B cell (primary cell): ENCODE measurements around the gene DIS3L. TPM values are rescaled to one million over a fixed set of nuclear protein-coding genes. Genes with fewer than 3 reads are reported as not detected.

Source experiments
- ATAC-seq: fragments of 200-7000 bp; cut with Tn5 transposase; one replicate; pipeline ENCODE4 v1.10.0; 2021; ENCODE audit warnings: low read depth, mild to moderate bottlenecking, moderate number of reproducible peaks, moderate library complexity
- CTCF ChIA-PET: fragments of 350-600 bp; sonication (Branson Sonifier 250); formaldehyde crosslinking; loops from one replicate; lab custom pipeline; 2021; ENCODE audit warnings: antibody characterized with exemption, inconsistent platforms; lab: Charles Lee
- POLR2A ChIA-PET: fragments of 350-600 bp; sonication (Branson Sonifier 250); formaldehyde crosslinking; loops from one replicate; lab custom pipeline; 2021; ENCODE audit warnings: antibody characterized with exemption; lab: Charles Lee
- DNase-seq: peaks from one replicate; pipeline ENCODE4 v3.0.0; 2013
- H2AFZ ChIP-seq: 2 replicates; pipeline ENCODE4 v1.6.1; 2012; ENCODE audit warnings: mild to moderate bottlenecking, low read depth, low read length; ENCODE audit not compliant: insufficient read depth, poor library complexity, severe bottlenecking
- H3K27ac ChIP-seq, 2 donors: 1 replicate in 1 of 2; 2 replicates in 1 of 2; pipeline ENCODE4 v1.5.1; 2012 to 2013; ENCODE audit warnings: low read length in 2 of 2, mild to moderate bottlenecking in 2 of 2, moderate library complexity in 1 of 2
- H3K27me3 ChIP-seq, 4 experiments: fragments of 200-600 bp in 1 of 4; sonication (generic) in 1 of 4; replicated peaks in 1 of 4; 1 replicate in 2 of 4; 2 replicates in 2 of 4; pipeline versions ENCODE4 v1.6.1 to v1.7.0; 2013 to 2016; ENCODE audit warnings: low read length in 3 of 4, mild to moderate bottlenecking in 2 of 4, mixed read lengths in 1 of 4, moderate library complexity in 1 of 4; ENCODE audit not compliant: insufficient read depth in 4 of 4, control insufficient read depth in 3 of 4; ENCODE audit errors: control extremely low read depth in 1 of 4
- H3K36me3 ChIP-seq, 2 experiments: replicated peaks in 1 of 2; 1 replicate in 1 of 2; 2 replicates in 1 of 2; pipeline versions ENCODE4 v1.6.1 to v1.7.1; 2013; ENCODE audit warnings: low read length in 1 of 2; ENCODE audit not compliant: insufficient read depth in 2 of 2, control insufficient read depth in 1 of 2; ENCODE audit errors: control extremely low read depth in 1 of 2, extremely low read depth in 1 of 2
- H3K4me1 ChIP-seq, 2 donors: fragments of 200-600 bp in 1 of 2; sonication (generic) in 1 of 2; 1 replicate in 1 of 2; 2 replicates in 1 of 2; pipeline versions ENCODE4 v1.5.1 to v1.6.1; 2013 to 2017; ENCODE audit warnings: low read length in 2 of 2; ENCODE audit not compliant: control insufficient read depth in 2 of 2, insufficient read depth in 2 of 2
- H3K4me2 ChIP-seq: replicated peaks from 2 replicates; pipeline ENCODE3; 2012; ENCODE audit warnings: mild to moderate bottlenecking, low read depth, low read length; ENCODE audit not compliant: poor library complexity, severe bottlenecking
- H3K4me3 ChIP-seq, 5 experiments: fragments of 200-600 bp in 1 of 5; sonication (generic) in 1 of 5; 1 replicate in 3 of 5; 2 replicates in 2 of 5; pipeline versions ENCODE4 v1.5.1 to v1.7.0; 2011 to 2016; ENCODE audit warnings: low read length in 4 of 5, mild to moderate bottlenecking in 4 of 5, low read depth in 2 of 5, control low read depth in 1 of 5, moderate library complexity in 1 of 5; ENCODE audit not compliant: insufficient read depth in 1 of 5; ENCODE audit errors: control extremely low read depth in 1 of 5, extremely low read depth in 1 of 5
- H3K79me2 ChIP-seq: fragments of 200-600 bp; sonication (generic); one replicate; pipeline ENCODE4 v1.6.0; 2016; ENCODE audit warnings: low read length; ENCODE audit not compliant: control insufficient read depth, insufficient read depth
- H3K9ac ChIP-seq: fragments of 200-600 bp; sonication (generic); 2 replicates; pipeline ENCODE4 v1.6.1; 2017; ENCODE audit warnings: mild to moderate bottlenecking, low read length, moderate library complexity
- H3K9me3 ChIP-seq, 3 donors: one replicate each; pipeline versions ENCODE4 v1.6.1 to v1.7.1; 2013; ENCODE audit warnings: low read length in 2 of 3; ENCODE audit not compliant: control insufficient read depth in 2 of 3, insufficient read depth in 1 of 3; ENCODE audit errors: control extremely low read depth in 1 of 3
- H4K20me1 ChIP-seq: 2 replicates; pipeline ENCODE4 v1.6.0; 2012; ENCODE audit warnings: mild to moderate bottlenecking, low read length; ENCODE audit not compliant: insufficient read depth, control insufficient read depth, poor library complexity, severe bottlenecking
- H3K27ac Mint-ChIP-seq: one replicate; pipeline ENCODE4 v1.8.0; 2021; ENCODE audit warnings: mixed read lengths
- H3K27me3 Mint-ChIP-seq: one replicate; pipeline ENCODE4 v1.8.0; 2021; ENCODE audit warnings: mixed read lengths
- H3K4me1 Mint-ChIP-seq: one replicate; pipeline ENCODE4 v1.8.0; 2021; ENCODE audit warnings: mixed read lengths
- H3K4me3 Mint-ChIP-seq: one replicate; pipeline ENCODE4 v1.8.0; 2021; ENCODE audit warnings: mixed read lengths
- H3K9me3 Mint-ChIP-seq: one replicate; pipeline ENCODE4 v1.8.0; 2022; ENCODE audit warnings: mixed read lengths; ENCODE audit not compliant: insufficient read depth
- CTCF ChIP-seq: fragments of 200-600 bp; IDR thresholded peaks from one replicate; pipeline ENCODE4 v1.8.0; 2022; ENCODE audit warnings: antibody characterized with exemption, mild to moderate bottlenecking
- EZH2 ChIP-seq: IDR thresholded peaks from 2 replicates; pipeline ENCODE4 v1.6.1; 2012; ENCODE audit warnings: borderline replicate concordance, low read depth, mild to moderate bottlenecking, moderate library complexity, low read length; ENCODE audit not compliant: insufficient read depth, poor library complexity, severe bottlenecking
- WGBS: methylation state at CpG from one replicate; pipeline ENCODE4 v1.1.5; 2013; ENCODE audit warnings: missing lambda C conversion rate; ENCODE audit not compliant: insufficient coverage; 5-methylcytosine and 5-hydroxymethylcytosine counted together
- intact Hi-C: fragments of 100-400 bp; cut with micrococcal nuclease; formaldehyde crosslinking; loops from one replicate; pipeline ENCODE4 v1.10.0; 2022
- polyA plus RNA-seq: library from polyadenylated mRNA; depleted of rRNA; stranded (reverse); fragments of >200 nt; gene quantifications from 2 replicates; pipeline ENCODE4 v1.2.3, GENCODE V29; 2012
- total RNA-seq, 2 donors: library from RNA; stranded (reverse); fragments of 120-200 nt in 1 of 2; gene quantifications; 1 replicate in 1 of 2; 2 replicates in 1 of 2; pipeline versions ENCODE4 v1.2.3 to v1.2.4, GENCODE V29; 2013 to 2022

DIS3L gene
- total and polyA plus RNA-seq, 2 donors (not counting 1 experiment from before 2014, with no cell fraction given): 13.2 to 43.9 TPM

- H2AFZ ChIP-seq: peak within 1 kb of the TSS; percentile 89
- WGBS: 4% methylated on average over 39 of the region's 51 CpGs
Measured at GRCh38 chr15:66356359-66357236, 63.2 kb downstream of the DIS3L start, which contains the start of gene TIPIN. Gene TIPIN, minus strand, starts transcription at chr15:66356685. Its CDS starts 3,738 bp downstream, at chr15:66352947.

More at GRCh38 chr15:66356359-66357236, 63.2 kb downstream of the DIS3L start, which contains the start of gene TIPIN:
- ATAC-seq: peak; percentile 95
- CTCF ChIA-PET: interaction anchor here (0.9 to 5.0 kb wide), 2 partner anchors 34 to 142 kb away, joined by 3 to 27 read pairs; partner anchors contain the start of gene SNAPC5
- Histone ChIP-seq H3K79me2 (no peaks in the 10 kb centered on the region), H3K4me3 (peak within 1 kb of the TSS; percentile 35 to 89 (median 84)), H3K27ac (peak within 1 kb of the TSS; percentile 58 to 71), H3K9ac (peak within 1 kb of the TSS; percentile 78), H3K4me2 (peak within 1 kb of the TSS; percentile 83), H3K4me1 (peaks cover 11 to 28% of the 10 kb centered on the region in 2 donors), H3K9me3 (peaks cover 0 to 6% (median 0%) of the 10 kb centered on the region in 3 donors), H3K36me3 (peaks cover 0 to 4% of the 10 kb centered on the region in 2 experiments), H4K20me1 (no peaks in the 10 kb centered on the region), H3K27me3 (no peaks in the 10 kb centered on the region)
- no peaks in the 10 kb centered on the region for H3K9me3 Mint-ChIP-seq
- DNase-seq: peak; percentile 98
- peaks cover 24% of the 10 kb centered on the region for H3K4me1 Mint-ChIP-seq
- H3K27me3 Mint-ChIP-seq: no peaks in the 10 kb centered on the region
- H3K4me3 Mint-ChIP-seq: peak within 1 kb of the TSS; percentile 91
- TF ChIP-seq EZH2: no peak
- no peak for TF ChIP-seq CTCF
- intact Hi-C loops: loop anchor here (1.0 to 5.0 kb wide), 4 partner anchors 30 to 1696 kb away; partner anchors contain the start of genes MAP2K1, PIAS1, SNAPC5 and ZWILCH
- POLR2A ChIA-PET: interaction anchor here (0.7 to 1.6 kb wide), 3 partner anchors 31 to 1969 kb away, joined by 3 to 4 read pairs (median 3); no protein-coding TSS in a partner anchor
- peak within 1 kb of the TSS; percentile 83 for H3K27ac Mint-ChIP-seq
